H1 (cell line): ENCODE results near the gene GAS7. TPM values are rescaled to one million over a fixed set of nuclear protein-coding genes. Genes with fewer than 3 reads are reported as not detected.

ENCODE experiments used
- CTCF ChIA-PET: fragments of 300-600 bp; sonication (Branson Sonifier 250); formaldehyde crosslinking; loops from one replicate; lab custom pipeline; 2021; ENCODE audit not compliant: partially characterized antibody; lab: Charles Lee
- POLR2A ChIA-PET: fragments of 300-600 bp; sonication (Branson Sonifier 250); formaldehyde crosslinking; loops from one replicate; lab custom pipeline; 2021; ENCODE audit warnings: inconsistent platforms; ENCODE audit not compliant: partially characterized antibody; lab: Charles Lee
- DNase-seq, 2 experiments: peaks; one replicate each; pipeline versions ENCODE4 v3.0.0 to v3.0.0-alpha.2; 2010 to 2022; ENCODE audit warnings: low spot score in 2 of 2, low read depth in 1 of 2, mixed read lengths in 1 of 2
- FAIRE-seq: peaks from 2 replicates; lab custom pipeline; 2011; peaks lifted over from hg19 to GRCh38; lab: Jason Lieb, UNC
- H2AFZ ChIP-seq: 2 replicates; pipeline ENCODE4 v1.8.1; 2012; ENCODE audit warnings: low read length, inconsistent platforms
- H2AK5ac ChIP-seq: 2 replicates; pipeline ENCODE4 v1.6.1; 2013; ENCODE audit warnings: low read depth, low read length
- H2BK120ac ChIP-seq: replicated peaks from 2 replicates; pipeline ENCODE3; 2013; ENCODE audit warnings: low read depth, low read length, inconsistent platforms
- H2BK12ac ChIP-seq: 2 replicates; pipeline ENCODE4 v1.6.1; 2013; ENCODE audit warnings: low read depth, low read length
- H2BK15ac ChIP-seq: 2 replicates; pipeline ENCODE4 v1.6.1; 2013; ENCODE audit warnings: low read length
- H2BK20ac ChIP-seq: 2 replicates; pipeline ENCODE4 v1.6.1; 2013; ENCODE audit warnings: low read length
- H2BK5ac ChIP-seq: 2 replicates; pipeline ENCODE4 v1.6.1; 2013; ENCODE audit warnings: low read depth, low read length
- H3K14ac ChIP-seq: 2 replicates; pipeline ENCODE4 v1.6.1; 2013; ENCODE audit warnings: inconsistent platforms; ENCODE audit not compliant: insufficient read length
- H3K18ac ChIP-seq: 2 replicates; pipeline ENCODE4 v1.6.1; 2013; ENCODE audit warnings: low read length; ENCODE audit errors: extremely low read depth
- H3K23ac ChIP-seq: 2 replicates; pipeline ENCODE4 v1.6.1; 2013; ENCODE audit warnings: inconsistent platforms; ENCODE audit not compliant: insufficient read length
- H3K23me2 ChIP-seq: 2 replicates; pipeline ENCODE4 v1.6.1; 2013; ENCODE audit warnings: low read depth, low read length
- H3K27ac ChIP-seq: 2 replicates; pipeline ENCODE4 v1.6.1; 2011; ENCODE audit warnings: low read depth, low read length, inconsistent platforms
- H3K27me3 ChIP-seq, 4 experiments: replicated peaks in 1 of 4; 1 replicate in 1 of 4; 2 replicates in 3 of 4; pipeline versions ENCODE4 v1.6.1 to v1.8.1; 2011 to 2013; ENCODE audit warnings: low read length in 3 of 4, mild to moderate bottlenecking in 3 of 4, inconsistent platforms in 2 of 4, mixed read lengths in 2 of 4, moderate library complexity in 1 of 4; ENCODE audit not compliant: control insufficient read depth in 3 of 4, insufficient read depth in 3 of 4; ENCODE audit errors: extremely low read depth in 1 of 4
- H3K36me3 ChIP-seq, 4 experiments: 2 replicates each; pipeline versions ENCODE4 v1.6.1 to v1.8.1; 2011 to 2013; ENCODE audit warnings: mild to moderate bottlenecking in 4 of 4, low read length in 3 of 4, moderate library complexity in 2 of 4, control low read depth in 1 of 4, inconsistent platforms in 1 of 4; ENCODE audit not compliant: insufficient read depth in 4 of 4, control insufficient read depth in 2 of 4
- H3K4ac ChIP-seq: replicated peaks from 2 replicates; pipeline ENCODE3; 2013; ENCODE audit warnings: low read length, low read depth, mixed read lengths, inconsistent platforms; ENCODE audit not compliant: insufficient read length
- H3K4me1 ChIP-seq, 4 experiments: replicated peaks in 1 of 4; 1 replicate in 1 of 4; 2 replicates in 3 of 4; pipeline versions ENCODE4 v1.6.1 to v1.8.1; 2011 to 2013; ENCODE audit warnings: low read length in 3 of 4, inconsistent platforms in 2 of 4, mixed read lengths in 1 of 4; ENCODE audit not compliant: insufficient read depth in 4 of 4, control insufficient read depth in 3 of 4
- H3K4me2 ChIP-seq, 2 experiments: 2 replicates each; pipeline versions ENCODE4 v1.6.1 to v1.8.1; 2011 to 2013; ENCODE audit warnings: low read depth in 2 of 2, low read length in 2 of 2, control low read depth in 1 of 2, inconsistent platforms in 1 of 2, mild to moderate bottlenecking in 1 of 2; ENCODE audit not compliant: insufficient read depth in 1 of 2
- H3K4me3 ChIP-seq, 4 experiments: fragments of 200-600, 300-600 bp in 1 of 4; sonication (generic), shearing (Covaris generic), sonication (Bioruptor Twin) in 1 of 4; 2 replicates each; pipeline versions ENCODE4 v1.5.1 to v1.8.1; 2011 to 2016; ENCODE audit warnings: low read length in 4 of 4, low read depth in 3 of 4, control low read depth in 2 of 4, inconsistent platforms in 2 of 4, mild to moderate bottlenecking in 2 of 4, mixed read lengths in 1 of 4, moderate library complexity in 1 of 4; ENCODE audit not compliant: insufficient read depth in 2 of 4; ENCODE audit errors: extremely low read depth in 1 of 4
- H3K56ac ChIP-seq: replicated peaks from 2 replicates; pipeline ENCODE3; 2013; ENCODE audit warnings: low read depth, mild to moderate bottlenecking, mixed read lengths, low read length, inconsistent platforms; ENCODE audit not compliant: insufficient read length
- H3K79me1 ChIP-seq: 2 replicates; pipeline ENCODE4 v1.6.1; 2013; ENCODE audit warnings: low read depth, low read length, control low read depth
- H3K79me2 ChIP-seq, 2 experiments: 2 replicates each; pipeline versions ENCODE4 v1.6.1 to v1.8.1; 2012 to 2013; ENCODE audit warnings: low read length in 2 of 2, mild to moderate bottlenecking in 2 of 2, inconsistent platforms in 1 of 2; ENCODE audit not compliant: insufficient read depth in 2 of 2, control insufficient read depth in 1 of 2
- H3K9ac ChIP-seq, 4 experiments: replicated peaks in 1 of 4; 1 replicate in 1 of 4; 2 replicates in 3 of 4; pipeline versions ENCODE4 v1.6.1 to v1.8.1; 2011 to 2013; ENCODE audit warnings: low read depth in 3 of 4, low read length in 3 of 4, control low read depth in 2 of 4, mild to moderate bottlenecking in 2 of 4, moderate library complexity in 2 of 4, inconsistent platforms in 1 of 4; ENCODE audit errors: extremely low read depth in 1 of 4
- H3K9me3 ChIP-seq, 2 experiments: 2 replicates each; pipeline versions ENCODE4 v1.6.1 to v1.8.1; 2012 to 2013; ENCODE audit warnings: mild to moderate bottlenecking in 2 of 2, moderate library complexity in 2 of 2, control low read depth in 1 of 2, inconsistent platforms in 1 of 2, low read depth in 1 of 2, low read length in 1 of 2, mixed read lengths in 1 of 2; ENCODE audit not compliant: insufficient read depth in 2 of 2
- H4K20me1 ChIP-seq, 2 experiments: replicated peaks in 1 of 2; 2 replicates each; pipeline versions ENCODE3 to v1.8.1; 2011 to 2013; ENCODE audit warnings: inconsistent platforms in 2 of 2, low read length in 2 of 2, mild to moderate bottlenecking in 1 of 2; ENCODE audit not compliant: insufficient read depth in 2 of 2, control insufficient read depth in 1 of 2
- H4K5ac ChIP-seq: 2 replicates; pipeline ENCODE4 v1.6.1; 2013; ENCODE audit warnings: low read length, low read depth, mixed read lengths, inconsistent platforms; ENCODE audit not compliant: insufficient read length
- H4K8ac ChIP-seq: 2 replicates; pipeline ENCODE4 v1.8.0; 2013; ENCODE audit warnings: mild to moderate bottlenecking, moderate library complexity, low read length, inconsistent platforms; ENCODE audit not compliant: insufficient read depth; ENCODE audit errors: extremely low read depth
- H4K91ac ChIP-seq: replicated peaks from 2 replicates; pipeline ENCODE3; 2013; ENCODE audit warnings: low read length, mixed read lengths, inconsistent platforms; ENCODE audit not compliant: insufficient read length
- KDM1A ChIP-seq: fragments of 200-600, 300-600 bp; sonication (generic); IDR thresholded peaks from 2 replicates; pipeline ENCODE4 v1.7.1; 2016; ENCODE audit warnings: mild to moderate bottlenecking, low read length, borderline replicate concordance
- SIRT6 ChIP-seq: IDR thresholded peaks from one replicate; pipeline ENCODE4 v1.7.1; 2012; ENCODE audit warnings: low read length, inconsistent platforms
- WGBS, 2 experiments: shearing (Covaris generic) in 1 of 2; methylation state at CpG; one replicate each; pipeline versions ENCODE4 v1.1.6 to v1.1.7; 2013 to 2015; ENCODE audit warnings: low lambda C conversion rate in 2 of 2, mixed read lengths in 2 of 2, inconsistent platforms in 1 of 2, low coverage in 1 of 2, missing lambda C conversion rate in 1 of 2; ENCODE audit not compliant: insufficient replicate concordance in 2 of 2, insufficient coverage in 1 of 2, insufficient read length in 1 of 2; ENCODE audit errors: extremely low coverage in 1 of 2, missing lambda C conversion rate in 1 of 2; 5-methylcytosine and 5-hydroxymethylcytosine counted together
- polyA plus RNA-seq, 7 experiments: library from polyadenylated mRNA; depleted of rRNA in 3 of 7; stranded (reverse) in 5 of 7; unstranded in 2 of 7; fragments of >200 nt in 5 of 7; fragments of 200-250 nt in 2 of 7; gene quantifications; 1 replicate in 5 of 7; 2 replicates in 1 of 7; 4 replicates in 1 of 7; pipeline versions ENCODE4 v1.2.1 to v1.2.3, GENCODE V29; 2011 to 2013; ENCODE audit warnings: missing spikeins in 2 of 7, mixed read lengths in 2 of 7
- total RNA-seq: library from RNA; stranded (reverse); fragmentation: NEBNext Ultra II Directional; extraction: Animal tissue kit (Norgen Biotek cat#: 25700); gene quantifications from 2 replicates; pipeline ENCODE4 v1.2.1, GENCODE V29; 2021

GAS7 gene
- total and polyA plus RNA-seq, 2 of the 8 experiments (the other 6 are each of a cell fraction or from before 2014, with no cell fraction given) = 5.0 to 14.5 TPM

- Histone ChIP-seq H2AFZ (no peak overlapping the region), H3K27ac (no peak overlapping the region), H2BK5ac (no peak overlapping the region), H3K23me2 (no peaks in the 10 kb centered on the region), H4K20me1 (no peaks in the 10 kb centered on the region), H3K23ac (no peak overlapping the region), H3K79me1 (0 out of 2 replicates have a peak, but pooled peaks cover 3% of the 10 kb centered on the region), H4K8ac (no peak overlapping the region), H3K18ac (no peak overlapping the region), H3K27me3 (no peaks in the 10 kb centered on the region; a peak in 1 of 7 replicates), H3K4me2 (no peak overlapping the region), H2BK20ac (no peak overlapping the region), H3K9me3 (peaks cover 0 to 4% of the 10 kb centered on the region in 2 experiments; a peak in 1 of 4 replicates), H3K4me3 (no peak overlapping the region), H2BK15ac (no peak overlapping the region), H2BK12ac (no peak overlapping the region), H2AK5ac (no peak overlapping the region), H3K4ac (no peak overlapping the region), H3K36me3 (no peaks in the 10 kb centered on the region), H3K56ac (no peak overlapping the region), H3K9ac (no peak overlapping the region), H2BK120ac (no peak overlapping the region), H3K79me2 (no peaks in the 10 kb centered on the region), H4K91ac (no peak overlapping the region), H3K4me1 (no peaks in the 10 kb centered on the region), H4K5ac (no peak overlapping the region), H3K14ac (no peak overlapping the region)
- peak; percentile 82; the same call in 1 of the 2 replicates for TF ChIP-seq KDM1A
- no peak for TF ChIP-seq SIRT6
- DNase-seq (no peak), FAIRE-seq (no peak)
- ChIA-PET CTCF (no interaction called here), POLR2A (no interaction called here)
- 97% methylated on average over 3 of the region's 3 CpGs; no CpG with 5 or more reads in 1 of the 2 experiments for WGBS, 2 experiments
Measured at GRCh38 chr17:10170233-10170632, 28.2 kb downstream of the GAS7 start.
